Astrocyte (in vitro differentiated cells and primary cell): Measurements from ENCODE around the gene DDX46.

ENCODE experiments used
- EZH2 ChIP-seq: IDR thresholded peaks from 2 replicates; pipeline ENCODE4 v1.6.1; 2012; ENCODE audit warnings: mild to moderate bottlenecking, low read length, inconsistent platforms; ENCODE audit not compliant: insufficient read depth
- TF ChIP-seq, protein P1 (sequence below): IDR thresholded peaks from 2 replicates; pipeline ENCODE4 v1.5.1; 2011; ENCODE audit warnings: low read depth, mild to moderate bottlenecking, inconsistent platforms, low read length, moderate library complexity; ENCODE audit not compliant: insufficient read depth

DNA sequence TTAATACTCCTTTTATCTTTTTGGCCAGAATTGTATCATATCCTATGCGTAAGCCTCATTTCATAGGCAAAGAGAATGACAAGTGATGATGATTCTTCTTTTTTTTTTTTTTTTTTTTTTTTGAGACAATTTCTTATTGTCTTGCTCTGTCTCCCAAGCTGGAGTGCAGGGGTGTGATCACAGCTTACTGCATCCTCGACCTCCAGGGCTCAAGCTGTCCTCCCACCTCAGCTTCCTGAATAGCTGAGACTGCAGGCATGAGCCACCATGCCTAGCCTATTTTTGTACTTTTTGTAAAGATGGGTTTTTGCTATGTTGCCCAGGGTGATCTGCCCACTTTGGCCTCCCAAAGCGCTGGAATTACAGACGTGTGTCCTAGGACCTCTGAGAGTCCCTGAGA lies 45.2 kb downstream of the DDX46 start:
- TF ChIP-seq, protein P1, sequence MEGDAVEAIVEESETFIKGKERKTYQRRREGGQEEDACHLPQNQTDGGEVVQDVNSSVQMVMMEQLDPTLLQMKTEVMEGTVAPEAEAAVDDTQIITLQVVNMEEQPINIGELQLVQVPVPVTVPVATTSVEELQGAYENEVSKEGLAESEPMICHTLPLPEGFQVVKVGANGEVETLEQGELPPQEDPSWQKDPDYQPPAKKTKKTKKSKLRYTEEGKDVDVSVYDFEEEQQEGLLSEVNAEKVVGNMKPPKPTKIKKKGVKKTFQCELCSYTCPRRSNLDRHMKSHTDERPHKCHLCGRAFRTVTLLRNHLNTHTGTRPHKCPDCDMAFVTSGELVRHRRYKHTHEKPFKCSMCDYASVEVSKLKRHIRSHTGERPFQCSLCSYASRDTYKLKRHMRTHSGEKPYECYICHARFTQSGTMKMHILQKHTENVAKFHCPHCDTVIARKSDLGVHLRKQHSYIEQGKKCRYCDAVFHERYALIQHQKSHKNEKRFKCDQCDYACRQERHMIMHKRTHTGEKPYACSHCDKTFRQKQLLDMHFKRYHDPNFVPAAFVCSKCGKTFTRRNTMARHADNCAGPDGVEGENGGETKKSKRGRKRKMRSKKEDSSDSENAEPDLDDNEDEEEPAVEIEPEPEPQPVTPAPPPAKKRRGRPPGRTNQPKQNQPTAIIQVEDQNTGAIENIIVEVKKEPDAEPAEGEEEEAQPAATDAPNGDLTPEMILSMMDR: no peak
- TF ChIP-seq EZH2: no peak
